Nucleus accumbens (tissue), 56 donors: ENCODE measurements around the gene ABI3BP.

ENCODE experiments used
- DNase-seq, 56 donors: peaks; one replicate each; lab custom pipeline; 2025; lab: John Stamatoyannopoulos, UW

Gene ABI3BP

GRCh38 chr3:100899440-100900091 is 93.7 kb downstream of the ABI3BP start:
- DNase-seq, result no peak

GRCh38 chr3:100898681-100899080 is 94.5 kb downstream of the ABI3BP start:
- no peak for DNase-seq

GRCh38 chr3:100896994-100897393 is 96.2 kb downstream of the ABI3BP start:
- no peak for DNase-seq

- DNase-seq, result peak in 2 of 56 donors; percentile 14 to 15
These were observed 99.6 kb downstream of the ABI3BP start for GRCh38 chr3:100893590-100893989.

- DNase-seq, result peak in 3 of 56 donors; percentile 1 to 3 (median 1)
These were observed 100.1 kb downstream of the ABI3BP start for GRCh38 chr3:100893108-100893507.

- DNase-seq, result no peak
These were observed 101.4 kb downstream of the ABI3BP start for GRCh38 chr3:100891827-100892226.

- no peak for DNase-seq
These were observed 102.2 kb downstream of the ABI3BP start for GRCh38 chr3:100891033-100891432.

GRCh38 chr3:100888881-100889280 is 104.3 kb downstream of the ABI3BP start:
- DNase-seq, result no peak

GRCh38 chr3:100882571-100882984 is 110.6 kb downstream of the ABI3BP start:
- DNase-seq, result no peak

GRCh38 chr3:100880845-100881244 is 112.4 kb downstream of the ABI3BP start:
- DNase-seq, result no peak

- DNase-seq, result peak in 1 of 56 donors; percentile 4
These were observed 113.1 kb downstream of the ABI3BP start for GRCh38 chr3:100880072-100880471.

GRCh38 chr3:100879195-100879810 is 113.9 kb downstream of the ABI3BP start:
- peak in 13 of 56 donors; percentile 2 to 43 (median 15) for DNase-seq

GRCh38 chr3:100877286-100877685 is 115.9 kb downstream of the ABI3BP start:
- no peak for DNase-seq

GRCh38 chr3:100875239-100875638 is 118.0 kb downstream of the ABI3BP start:
- DNase-seq, result peak in 4 of 56 donors; percentile 2 to 16 (median 6)

GRCh38 chr3:100873611-100874010 is 119.6 kb downstream of the ABI3BP start:
- DNase-seq, result no peak

- no peak for DNase-seq
These were observed 121.9 kb downstream of the ABI3BP start for GRCh38 chr3:100871306-100871705.

GRCh38 chr3:100869787-100870186 is 123.4 kb downstream of the ABI3BP start:
- DNase-seq, result no peak

- no peak for DNase-seq
These were observed 124.3 kb downstream of the ABI3BP start for GRCh38 chr3:100868894-100869293.

- no peak for DNase-seq
These were observed 125.1 kb downstream of the ABI3BP start for GRCh38 chr3:100868096-100868495.

- no peak for DNase-seq
These were observed 127.8 kb downstream of the ABI3BP start for GRCh38 chr3:100865442-100865841.

- DNase-seq, result no peak
These were observed 128.6 kb downstream of the ABI3BP start for GRCh38 chr3:100864471-100865250.
